GM12878 (cell line): Measurements from ENCODE around the gene CSK. TPM values are rescaled to one million over a fixed set of nuclear protein-coding genes. Genes with fewer than 3 reads are reported as not detected.

Experiments
- ATF3 ChIP-seq: IDR thresholded peaks from 2 replicates; pipeline ENCODE4 v1.6.1; 2011; ENCODE audit warnings: low read depth, mild to moderate bottlenecking, low read length, moderate library complexity, borderline replicate concordance; ENCODE audit errors: extremely low read depth
- E2F8 ChIP-seq: fragments of 450-650 bp; IDR thresholded peaks from 2 replicates; pipeline ENCODE4 v1.6.1; 2018; ENCODE audit warnings: mild to moderate bottlenecking, low read depth, moderate library complexity; ENCODE audit not compliant: partially characterized antibody
- ELK1 ChIP-seq: IDR thresholded peaks from 2 replicates; pipeline ENCODE4 v1.6.1; 2012; ENCODE audit warnings: low read depth, low read length, improper control_type of control experiment
- MEF2A ChIP-seq: IDR thresholded peaks from 2 replicates; pipeline ENCODE4 v1.6.1; 2011; ENCODE audit warnings: low read depth, mild to moderate bottlenecking, low read length, moderate library complexity; ENCODE audit not compliant: insufficient read depth
- MTA3 ChIP-seq: IDR thresholded peaks from 2 replicates; pipeline ENCODE4 v1.6.1; 2012; ENCODE audit warnings: low read length, inconsistent platforms, borderline replicate concordance
- PBX3 ChIP-seq: IDR thresholded peaks from 2 replicates; pipeline ENCODE4 v1.6.1; 2011; ENCODE audit warnings: mild to moderate bottlenecking, low read depth, low read length, moderate library complexity; ENCODE audit not compliant: insufficient replicate concordance
- RAD21 ChIP-seq: IDR thresholded peaks from 2 replicates; pipeline ENCODE4 v1.6.1; 2011; ENCODE audit warnings: mild to moderate bottlenecking, low read depth, low read length, moderate library complexity; ENCODE audit not compliant: insufficient read depth
- SRF ChIP-seq, 2 experiments: IDR thresholded peaks; 2 replicates each; pipeline ENCODE4 v1.6.1; 2011; ENCODE audit warnings: low read depth in 2 of 2, low read length in 2 of 2, mild to moderate bottlenecking in 1 of 2, moderate library complexity in 1 of 2
- polyA plus RNA-seq, 11 experiments: library from polyadenylated mRNA; depleted of rRNA in 4 of 11; unstranded in 6 of 11; stranded (reverse) in 5 of 11; fragments of >200 nt; fragmentation: Nextera tagmentation in 4 of 11; fragmentation: Illumina TruSeq in 1 of 11; extraction: Ambion mirVana in 4 of 11; extraction: Trizol in 1 of 11; gene quantifications; 1 replicate in 1 of 11; 2 replicates in 10 of 11; pipeline versions ENCODE4 v1.2.1 to v1.2.3, GENCODE V29; 2011 to 2016; ENCODE audit warnings: inconsistent platforms in 2 of 11, missing spikeins in 2 of 11, low read depth in 1 of 11
- total RNA-seq, 4 experiments: library from RNA; depleted of rRNA in 3 of 4; stranded (reverse); fragments of >200 nt in 3 of 4; fragmentation: Illumina TruSeq in 1 of 4; extraction: Trizol in 1 of 4; gene quantifications; 2 replicates each; pipeline versions ENCODE4 v1.2.1 to v1.2.3, GENCODE V29; 2013 to 2021

The CSK gene
- total and polyA plus RNA-seq, 10 of the 15 experiments (the other 5 are each of a cell fraction or from before 2014, with no cell fraction given), result 3.4 to 327 (median 75.8) TPM

GRCh38 chr15:74836846-74837245 lies 55.0 kb downstream of the CSK start (continued):
- no peak for TF ChIP-seq RAD21
- TF ChIP-seq MTA3, result no peak
- no peak for TF ChIP-seq MEF2A
- no peak for TF ChIP-seq PBX3
- no peak for TF ChIP-seq ATF3
- no peak for TF ChIP-seq SRF (IDR thresholded peaks at IDR 0.05; ENCODE audit: low read depth in 2 of 2, low read length in 2 of 2)
- no peak for TF ChIP-seq E2F8
- no peak for TF ChIP-seq ELK1
